GM12878 (cell line): ENCODE results near the gene MTF2. TPM values are rescaled to one million over a fixed set of nuclear protein-coding genes. Genes with fewer than 3 reads are reported as not detected.

Source experiments
- ATAC-seq: fragments of 200-7000 bp; cut with Tn5 transposase; 3 replicates; pipeline ENCODE4 v1.9.1; 2020; ENCODE audit warnings: mild to moderate bottlenecking, moderate library complexity
- BruUV-seq: library from RNA; stranded (reverse); fragments of 400-500 nt; replicated peaks from 2 replicates; lab custom pipeline; 2021; lab: Mats Ljungman, UMichigan
- CTCF ChIA-PET: fragments of 300-600 bp; sonication (Branson Sonifier 250); formaldehyde crosslinking; extraction: SDS; loops from one replicate; lab custom pipeline; 2021; ENCODE audit warnings: inconsistent platforms; lab: Yijun Ruan, JAX
- POLR2A ChIA-PET: fragments of 350-600 bp; formaldehyde crosslinking; extraction: SDS; loops from one replicate; lab custom pipeline; 2021; ENCODE audit warnings: inconsistent platforms; lab: Charles Lee
- RAD21 ChIA-PET: fragments of 300-600 bp; sonication (Branson Sonifier 250); formaldehyde crosslinking; loops from one replicate; lab custom pipeline; 2023; ENCODE audit warnings: antibody characterized with exemption; ENCODE audit not compliant: unreplicated experiment; lab: Charles Lee
- SMC1A ChIA-PET: fragments of 300-600 bp; sonication (Branson Sonifier 250); formaldehyde crosslinking; loops from one replicate; lab custom pipeline; 2023; ENCODE audit not compliant: unreplicated experiment, uncharacterized antibody; lab: Charles Lee
- DNase-seq: peaks from one replicate; pipeline ENCODE4 v3.0.0-alpha.2; 2011; ENCODE audit warnings: low read depth, low spot score
- FAIRE-seq: peaks from 3 replicates; lab custom pipeline; 2011; peaks lifted over from hg19 to GRCh38; lab: Jason Lieb, UNC
- H2AFZ ChIP-seq: 2 replicates; pipeline ENCODE4 v1.6.0; 2011; ENCODE audit warnings: low read depth, low read length, control low read depth; ENCODE audit not compliant: control insufficient read depth
- H3K27ac ChIP-seq: 2 replicates; pipeline ENCODE4 v1.5.1; 2011; ENCODE audit warnings: control low read depth; ENCODE audit not compliant: control insufficient read depth, insufficient read depth
- H3K27me3 ChIP-seq, 2 experiments: replicated peaks in 1 of 2; 2 replicates each; pipeline versions ENCODE4 v1.6.0 to v1.6.1; 2011; ENCODE audit warnings: low read length in 1 of 2; ENCODE audit not compliant: control insufficient read depth in 2 of 2, insufficient read depth in 2 of 2
- H3K36me3 ChIP-seq, 2 experiments: 2 replicates each; pipeline ENCODE4 v1.5.1; 2011; ENCODE audit warnings: low read length in 1 of 2; ENCODE audit not compliant: control insufficient read depth in 2 of 2, insufficient read depth in 2 of 2
- H3K4me1 ChIP-seq: 2 replicates; pipeline ENCODE4 v1.6.1; 2011; ENCODE audit warnings: mild to moderate bottlenecking, low read length, moderate library complexity, mixed read lengths; ENCODE audit not compliant: control insufficient read depth, insufficient read depth
- H3K4me2 ChIP-seq: 2 replicates; pipeline ENCODE4 v1.6.0; 2011; ENCODE audit warnings: control low read depth; ENCODE audit not compliant: control insufficient read depth, insufficient read depth
- H3K4me3 ChIP-seq: fragments of 200-600 bp; sonication (generic); 2 replicates; pipeline ENCODE4 v1.5.1; 2016
- H3K79me2 ChIP-seq: 2 replicates; pipeline ENCODE4 v1.6.0; 2011; ENCODE audit warnings: low read length; ENCODE audit not compliant: control insufficient read depth, insufficient read depth
- H3K9ac ChIP-seq: 2 replicates; pipeline ENCODE4 v1.8.0; 2011; ENCODE audit warnings: low read length, control low read depth, mixed read lengths; ENCODE audit not compliant: control insufficient read depth, insufficient read depth
- H3K9me3 ChIP-seq: replicated peaks from 3 replicates; pipeline ENCODE4 v1.5.1; 2011; ENCODE audit warnings: mild to moderate bottlenecking, low read length; ENCODE audit not compliant: control insufficient read depth, insufficient read depth
- H4K20me1 ChIP-seq: 2 replicates; pipeline ENCODE4 v1.6.0; 2011; ENCODE audit not compliant: control insufficient read depth, insufficient read depth
- BRCA1 ChIP-seq: IDR thresholded peaks from 2 replicates; pipeline ENCODE4 v1.6.1; 2011; ENCODE audit warnings: low read depth, low read length, improper control_type of control experiment
- DPF2 ChIP-seq: fragments of 450-650 bp; IDR thresholded peaks from 2 replicates; pipeline ENCODE4 v1.6.1; 2017; ENCODE audit warnings: mild to moderate bottlenecking
- E2F4 ChIP-seq: IDR thresholded peaks from 2 replicates; pipeline ENCODE4 v1.6.1; 2012; ENCODE audit warnings: low read depth, low read length, improper control_type of control experiment
- ESRRA ChIP-seq: IDR thresholded peaks from 2 replicates; pipeline ENCODE4 v1.6.1; 2012; ENCODE audit warnings: mild to moderate bottlenecking, low read length, improper control_type of control experiment
- GATAD2B ChIP-seq: fragments of 450-650 bp; conservative IDR thresholded peaks from 2 replicates; pipeline ENCODE4 v1.6.1; 2017; ENCODE audit warnings: low read depth, mild to moderate bottlenecking, moderate library complexity
- HCFC1 ChIP-seq: fragments of 150-350 bp; IDR thresholded peaks from 2 replicates; pipeline ENCODE4 v1.6.1; 2014; ENCODE audit warnings: low read length
- HDGF ChIP-seq: fragments of 450-650 bp; IDR thresholded peaks from 2 replicates; pipeline ENCODE4 v1.6.1; 2016; ENCODE audit warnings: antibody characterized with exemption
- KLF5 ChIP-seq: fragments of 450-650 bp; IDR thresholded peaks from 2 replicates; pipeline ENCODE4 v1.6.1; 2014; ENCODE audit warnings: mild to moderate bottlenecking; ENCODE audit not compliant: partially characterized antibody
- LARP7 ChIP-seq: fragments of 450-650 bp; IDR thresholded peaks from 2 replicates; pipeline ENCODE4 v1.6.1; 2017; ENCODE audit warnings: mild to moderate bottlenecking
- MTA3 ChIP-seq: IDR thresholded peaks from 2 replicates; pipeline ENCODE4 v1.6.1; 2012; ENCODE audit warnings: low read length, inconsistent platforms, borderline replicate concordance
- NFYA ChIP-seq: IDR thresholded peaks from 2 replicates; pipeline ENCODE4 v1.6.1; 2011; ENCODE audit warnings: low read depth, mild to moderate bottlenecking, low read length, improper control_type of control experiment, borderline replicate concordance
- NR2F1 ChIP-seq: fragments of 450-650 bp; conservative IDR thresholded peaks from 2 replicates; pipeline ENCODE4 v1.6.1; 2017; ENCODE audit warnings: mild to moderate bottlenecking
- SKIL ChIP-seq: fragments of 450-650 bp; IDR thresholded peaks from 2 replicates; pipeline ENCODE4 v1.6.1; 2017; ENCODE audit warnings: mild to moderate bottlenecking, low read depth, inconsistent platforms; ENCODE audit not compliant: poor library complexity, severe bottlenecking
- SMAD1 ChIP-seq: fragments of 450-650 bp; IDR thresholded peaks from 2 replicates; pipeline ENCODE4 v1.6.1; 2018; ENCODE audit warnings: mild to moderate bottlenecking, low read depth; ENCODE audit not compliant: partially characterized antibody
- SMAD5 ChIP-seq: IDR thresholded peaks from 2 replicates; pipeline ENCODE4 v1.6.1; 2016; ENCODE audit warnings: antibody characterized with exemption, low read depth
- TCF3 ChIP-seq: IDR thresholded peaks from 2 replicates; pipeline ENCODE4 v1.6.1; 2012; ENCODE audit warnings: low read depth, mild to moderate bottlenecking, low read length, borderline replicate concordance; ENCODE audit not compliant: insufficient read depth
- WGBS: methylation state at CpG from one replicate; pipeline ENCODE4 v1.1.6; 2016; ENCODE audit warnings: low lambda C conversion rate; ENCODE audit not compliant: insufficient replicate concordance, insufficient coverage; ENCODE audit errors: missing lambda C conversion rate; 5-methylcytosine and 5-hydroxymethylcytosine counted together
- in situ Hi-C: fragments of 300-500 bp; cut with MboI; formaldehyde crosslinking; loops from 9 replicates; pipeline ENCODE4 v1.14.3; 2018; ENCODE audit warnings: mixed read lengths
- intact Hi-C: fragments of 100-400 bp; cut with micrococcal nuclease; formaldehyde crosslinking; loops from one replicate; pipeline ENCODE4 v1.14.2; 2022; ENCODE audit not compliant: unreplicated experiment
- polyA plus RNA-seq, 11 experiments: library from polyadenylated mRNA; depleted of rRNA in 4 of 11; unstranded in 6 of 11; stranded (reverse) in 5 of 11; fragments of >200 nt; fragmentation: Nextera tagmentation in 4 of 11; fragmentation: Illumina TruSeq in 1 of 11; extraction: Ambion mirVana in 4 of 11; extraction: Trizol in 1 of 11; gene quantifications; 1 replicate in 1 of 11; 2 replicates in 10 of 11; pipeline versions ENCODE4 v1.2.1 to v1.2.3, GENCODE V29; 2011 to 2016; ENCODE audit warnings: inconsistent platforms in 2 of 11, missing spikeins in 2 of 11, low read depth in 1 of 11
- total RNA-seq, 4 experiments: library from RNA; depleted of rRNA in 3 of 4; stranded (reverse); fragments of >200 nt in 3 of 4; fragmentation: Illumina TruSeq in 1 of 4; extraction: Trizol in 1 of 4; gene quantifications; 2 replicates each; pipeline versions ENCODE4 v1.2.1 to v1.2.3, GENCODE V29; 2013 to 2021
- TF ChIP-seq, protein P1 (sequence below): IDR thresholded peaks from 2 replicates; pipeline ENCODE4 v1.6.1; 2012; ENCODE audit warnings: low read depth, low read length, improper control_type of control experiment
- TF ChIP-seq, protein P2 (sequence below): fragments of 450-650 bp; IDR thresholded peaks from 2 replicates; pipeline ENCODE4 v1.6.1; 2017; ENCODE audit warnings: mild to moderate bottlenecking, moderate library complexity

The MTF2 gene
- total and polyA plus RNA-seq, 10 of the 15 experiments (the other 5 are each of a cell fraction or from before 2014, with no cell fraction given) = 22.6 to 74.9 (median 42.8) TPM

GRCh38 chr1:93142161-93142560 is 63.1 kb downstream of the MTF2 start:
- Histone ChIP-seq H3K36me3 (peaks cover 0 to 4% of the 10 kb centered on the region in 2 experiments; a peak in 2 of 4 replicates), H3K27ac (no peak overlapping the region), H3K27me3 (no peaks in the 10 kb centered on the region), H3K9me3 (no peaks in the 10 kb centered on the region), H3K79me2 (no peaks in the 10 kb centered on the region), H3K9ac (no peak overlapping the region), H2AFZ (no peak overlapping the region), H3K4me1 (no peaks in the 10 kb centered on the region), H3K4me3 (no peak overlapping the region), H3K4me2 (no peak overlapping the region), H4K20me1 (no peaks in the 10 kb centered on the region)
- no TSS peak for BruUV-seq
- intact Hi-C loops = no loop called here
- ChIA-PET RAD21 (interaction anchor here (1.0 to 1.8 kb wide), 2 partner anchors 31 to 45 kb away, joined by 3 to 4 read pairs; no protein-coding TSS in a partner anchor), CTCF (interaction anchor here (0.8 to 1.3 kb wide), 2 partner anchors 11 to 62 kb away, joined by 3 to 4 read pairs; no protein-coding TSS in a partner anchor), POLR2A (no interaction called here), SMC1A (interaction anchor here (1.3 to 2.4 kb wide), 2 partner anchors 17 to 29 kb away, joined by 3 to 7 read pairs; no protein-coding TSS in a partner anchor)
- 100% methylated on average over 2 of the region's 2 CpGs for WGBS
- in situ Hi-C loops = no loop called here
- DNase-seq (no peak), FAIRE-seq (no peak), ATAC-seq (no peak)
- TF ChIP-seq TCF3 (no peak), GATAD2B (no peak), SMAD5 (no peak), SKIL (no peak), NR2F1 (no peak), ESRRA (no peak), HCFC1 (no peak), E2F4 (no peak), MTA3 (no peak), KLF5 (no peak), HDGF (no peak), DPF2 (no peak), SMAD1 (no peak), BRCA1 (no peak), NFYA (no peak), LARP7 (no peak)
- TF ChIP-seq, protein P1, sequence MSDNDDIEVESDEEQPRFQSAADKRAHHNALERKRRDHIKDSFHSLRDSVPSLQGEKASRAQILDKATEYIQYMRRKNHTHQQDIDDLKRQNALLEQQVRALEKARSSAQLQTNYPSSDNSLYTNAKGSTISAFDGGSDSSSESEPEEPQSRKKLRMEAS = no peak
- TF ChIP-seq, protein P2, sequence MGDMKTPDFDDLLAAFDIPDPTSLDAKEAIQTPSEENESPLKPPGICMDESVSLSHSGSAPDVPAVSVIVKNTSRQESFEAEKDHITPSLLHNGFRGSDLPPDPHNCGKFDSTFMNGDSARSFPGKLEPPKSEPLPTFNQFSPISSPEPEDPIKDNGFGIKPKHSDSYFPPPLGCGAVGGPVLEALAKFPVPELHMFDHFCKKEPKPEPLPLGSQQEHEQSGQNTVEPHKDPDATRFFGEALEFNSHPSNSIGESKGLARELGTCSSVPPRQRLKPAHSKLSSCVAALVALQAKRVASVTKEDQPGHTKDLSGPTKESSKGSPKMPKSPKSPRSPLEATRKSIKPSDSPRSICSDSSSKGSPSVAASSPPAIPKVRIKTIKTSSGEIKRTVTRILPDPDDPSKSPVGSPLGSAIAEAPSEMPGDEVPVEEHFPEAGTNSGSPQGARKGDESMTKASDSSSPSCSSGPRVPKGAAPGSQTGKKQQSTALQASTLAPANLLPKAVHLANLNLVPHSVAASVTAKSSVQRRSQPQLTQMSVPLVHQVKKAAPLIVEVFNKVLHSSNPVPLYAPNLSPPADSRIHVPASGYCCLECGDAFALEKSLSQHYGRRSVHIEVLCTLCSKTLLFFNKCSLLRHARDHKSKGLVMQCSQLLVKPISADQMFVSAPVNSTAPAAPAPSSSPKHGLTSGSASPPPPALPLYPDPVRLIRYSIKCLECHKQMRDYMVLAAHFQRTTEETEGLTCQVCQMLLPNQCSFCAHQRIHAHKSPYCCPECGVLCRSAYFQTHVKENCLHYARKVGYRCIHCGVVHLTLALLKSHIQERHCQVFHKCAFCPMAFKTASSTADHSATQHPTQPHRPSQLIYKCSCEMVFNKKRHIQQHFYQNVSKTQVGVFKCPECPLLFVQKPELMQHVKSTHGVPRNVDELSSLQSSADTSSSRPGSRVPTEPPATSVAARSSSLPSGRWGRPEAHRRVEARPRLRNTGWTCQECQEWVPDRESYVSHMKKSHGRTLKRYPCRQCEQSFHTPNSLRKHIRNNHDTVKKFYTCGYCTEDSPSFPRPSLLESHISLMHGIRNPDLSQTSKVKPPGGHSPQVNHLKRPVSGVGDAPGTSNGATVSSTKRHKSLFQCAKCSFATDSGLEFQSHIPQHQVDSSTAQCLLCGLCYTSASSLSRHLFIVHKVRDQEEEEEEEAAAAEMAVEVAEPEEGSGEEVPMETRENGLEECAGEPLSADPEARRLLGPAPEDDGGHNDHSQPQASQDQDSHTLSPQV = no peak
